ENCODE data around the gene LIMS2. TPM values are rescaled to one million over a fixed set of nuclear protein-coding genes. Genes with fewer than 3 reads are reported as not detected.

LIMS2 gene
- total RNA-seq, 2 donors from 2014 or later = 210 to 235 TPM

DNA sequence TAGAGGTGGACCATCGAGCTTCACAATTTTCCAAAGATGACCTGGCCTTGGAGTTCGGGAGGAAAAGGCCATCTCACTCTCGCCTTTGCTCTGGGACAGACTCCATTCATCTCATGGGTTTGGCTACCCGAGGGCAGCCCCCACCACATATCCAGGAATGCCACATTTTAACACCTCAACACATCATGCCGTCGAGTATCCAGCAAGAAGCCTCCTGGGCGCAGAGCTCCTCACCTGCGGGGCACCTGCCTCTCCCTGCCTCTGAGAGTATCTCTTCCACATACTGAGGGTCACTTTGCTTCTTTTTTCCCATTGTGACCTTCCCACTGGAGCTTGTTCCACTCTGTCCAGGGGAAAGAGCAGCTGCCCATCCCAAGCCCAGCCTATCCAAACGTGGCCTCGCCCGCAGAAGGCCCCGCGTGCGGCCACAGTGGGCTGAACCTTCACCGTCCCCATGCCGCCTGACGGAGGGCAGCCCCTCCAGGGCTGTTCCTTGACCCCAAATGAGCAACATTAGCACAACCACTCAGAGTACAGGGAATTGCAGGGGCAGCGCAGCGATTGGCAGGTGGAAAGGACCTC, 5.5 kb upstream of the LIMS2 start:
- DNase-seq (ENCODE audit: low spot score) = no peak
- intact Hi-C loops (cut with DNase I) = no loop called here

DNA sequence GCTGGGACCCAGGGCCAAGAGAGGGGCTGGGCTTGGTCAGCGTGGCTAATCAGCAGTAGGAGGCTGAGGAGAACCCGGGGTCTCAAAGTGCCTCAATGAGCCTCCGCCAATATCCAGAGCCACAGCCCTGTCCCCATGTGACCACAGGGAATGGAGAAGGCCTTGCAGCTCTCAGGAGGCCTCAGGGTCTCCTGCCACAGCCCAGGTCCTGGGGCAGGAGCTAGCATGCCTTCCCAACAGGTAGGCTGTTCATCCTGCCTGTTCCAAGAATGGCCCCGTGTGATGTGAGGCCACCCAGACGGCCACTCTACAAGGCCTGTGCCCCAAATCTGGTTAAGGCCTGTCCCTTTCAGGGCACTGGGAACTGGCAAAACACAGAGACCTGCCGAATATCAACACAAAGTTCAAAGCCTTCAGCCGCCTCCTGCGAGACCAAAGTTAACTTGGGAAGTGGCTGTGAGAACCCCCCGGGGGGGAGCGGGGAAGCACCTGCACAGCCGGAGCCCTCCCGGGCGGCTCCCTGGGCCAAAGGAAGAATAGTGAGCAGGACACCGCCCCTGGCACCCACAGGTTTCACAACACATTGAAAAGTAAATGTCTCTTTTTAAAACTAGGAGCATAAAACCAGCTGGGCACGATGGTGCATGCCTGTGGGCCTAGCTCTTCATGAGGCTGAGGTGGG, 4.5 kb upstream of the LIMS2 start:
- no peak for DNase-seq (ENCODE audit: low spot score)
- intact Hi-C loops (cut with DNase I) = no loop called here

DNA sequence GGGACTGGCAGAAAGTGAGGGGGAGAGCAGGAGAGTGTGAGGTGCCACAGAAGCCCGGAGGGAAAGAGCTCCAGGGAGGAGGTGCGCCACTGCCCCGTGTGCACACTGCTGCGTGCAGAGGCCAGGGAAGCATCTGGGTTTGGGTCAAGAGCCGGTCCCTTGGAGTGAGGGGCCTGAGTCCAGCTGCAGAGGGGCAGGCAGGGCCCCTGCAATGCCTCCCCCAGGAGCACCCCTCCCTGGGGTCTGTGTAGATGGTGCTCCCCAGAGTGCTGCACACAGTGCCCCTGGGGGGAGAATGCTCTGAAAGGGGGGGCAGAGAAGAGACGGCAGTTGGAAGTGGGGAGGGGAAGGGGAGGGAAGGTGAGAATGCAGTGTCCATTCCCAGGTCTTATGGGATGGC, 3.7 kb upstream of the LIMS2 start:
- intact Hi-C loops (cut with DNase I) = no loop called here
- no peak for DNase-seq (ENCODE audit: low spot score)

DNA sequence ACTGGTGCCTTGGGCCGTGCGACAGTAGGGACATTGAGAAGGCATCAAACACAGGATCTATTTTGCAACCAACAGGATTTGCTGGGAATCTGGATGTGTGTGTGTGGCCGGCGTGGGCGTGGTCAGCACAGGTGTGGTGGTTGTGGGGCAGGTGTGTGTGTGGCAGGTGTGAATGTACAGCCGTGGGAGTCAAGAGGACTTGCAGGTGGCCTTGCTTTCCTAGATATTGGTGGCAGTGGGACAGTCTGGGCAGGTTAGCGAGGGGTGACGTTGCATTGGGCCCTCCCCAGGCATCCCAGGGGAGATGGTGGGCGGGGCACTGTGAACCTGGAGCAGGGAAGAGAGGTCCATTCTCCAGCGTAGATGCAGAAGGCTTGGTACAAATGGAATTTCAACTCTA, 3.2 kb upstream of the LIMS2 start:
- intact Hi-C loops (cut with DNase I) = no loop called here
- no peak for DNase-seq (ENCODE audit: low spot score)

DNA sequence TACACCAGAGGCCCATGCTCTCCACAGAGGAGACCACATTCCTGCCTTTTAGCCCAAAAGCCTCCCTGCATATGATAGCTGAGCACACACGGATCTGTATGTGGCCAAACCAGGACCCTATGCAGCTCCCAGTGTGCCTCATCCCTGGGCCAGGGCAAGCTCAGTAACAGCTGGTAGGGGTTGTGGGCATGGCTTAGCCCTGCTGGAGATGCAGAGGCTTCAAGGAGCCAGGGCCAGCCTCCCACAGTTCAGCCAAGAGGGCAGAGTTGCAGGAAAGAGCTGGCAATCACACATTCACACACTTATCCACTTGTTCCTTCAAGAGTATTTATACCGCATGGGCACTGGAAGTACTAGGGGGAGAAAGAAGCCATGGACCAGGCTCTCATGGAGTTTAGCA, 1.6 kb upstream of the LIMS2 start:
- intact Hi-C loops (cut with DNase I) = no loop called here
- DNase-seq (ENCODE audit: low spot score) = no peak

DNA sequence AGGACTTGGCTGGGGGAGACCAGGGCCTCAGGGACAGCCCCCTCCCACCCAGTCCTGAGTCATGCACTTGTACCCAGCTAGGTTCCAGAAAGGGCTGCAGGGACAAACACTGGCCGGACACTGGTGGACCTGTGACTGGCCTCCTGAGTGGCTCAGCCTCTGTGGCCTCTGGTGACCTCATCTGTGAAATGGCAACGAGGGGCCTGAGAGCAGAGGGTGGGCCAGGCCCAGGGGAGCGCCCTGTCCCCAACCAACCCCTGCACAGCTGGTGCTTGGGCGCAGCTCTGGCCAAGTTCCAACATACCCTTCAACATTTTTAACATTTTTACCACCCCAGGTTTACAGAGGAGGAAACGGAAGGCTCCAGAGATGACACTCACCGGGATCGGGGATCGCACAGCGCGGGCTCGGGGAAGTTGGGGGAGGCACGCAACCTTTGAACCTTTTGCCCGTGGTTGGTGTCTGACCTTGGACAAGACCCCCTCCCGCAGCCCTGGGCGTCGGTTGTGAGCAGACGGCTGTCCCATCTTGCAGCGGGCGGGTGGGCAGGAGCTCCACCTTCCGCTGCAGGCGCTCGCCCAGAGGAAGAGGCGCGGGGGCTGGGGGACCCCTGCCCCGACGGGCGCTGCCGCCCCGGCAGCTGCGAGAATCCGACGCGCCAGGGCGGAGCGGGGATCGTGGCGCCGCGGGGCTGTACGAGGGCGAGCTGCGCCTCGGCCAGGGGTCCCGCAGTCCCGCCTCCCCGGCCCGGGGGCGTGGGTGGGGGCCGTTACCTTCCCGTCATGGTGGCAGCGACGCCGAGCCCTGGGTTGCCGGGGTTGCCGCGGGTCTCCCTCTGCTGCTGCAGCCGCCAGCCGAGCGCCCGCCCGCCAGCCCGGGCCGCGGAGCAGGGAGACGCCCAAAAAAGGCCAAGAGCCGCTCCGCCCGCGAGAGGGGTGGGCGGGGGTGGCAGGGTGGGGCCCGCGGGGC, 805 bp downstream of the LIMS2 start:
- intact Hi-C loops (cut with DNase I) = no loop called here
- no peak for DNase-seq (ENCODE audit: low spot score)

DNA sequence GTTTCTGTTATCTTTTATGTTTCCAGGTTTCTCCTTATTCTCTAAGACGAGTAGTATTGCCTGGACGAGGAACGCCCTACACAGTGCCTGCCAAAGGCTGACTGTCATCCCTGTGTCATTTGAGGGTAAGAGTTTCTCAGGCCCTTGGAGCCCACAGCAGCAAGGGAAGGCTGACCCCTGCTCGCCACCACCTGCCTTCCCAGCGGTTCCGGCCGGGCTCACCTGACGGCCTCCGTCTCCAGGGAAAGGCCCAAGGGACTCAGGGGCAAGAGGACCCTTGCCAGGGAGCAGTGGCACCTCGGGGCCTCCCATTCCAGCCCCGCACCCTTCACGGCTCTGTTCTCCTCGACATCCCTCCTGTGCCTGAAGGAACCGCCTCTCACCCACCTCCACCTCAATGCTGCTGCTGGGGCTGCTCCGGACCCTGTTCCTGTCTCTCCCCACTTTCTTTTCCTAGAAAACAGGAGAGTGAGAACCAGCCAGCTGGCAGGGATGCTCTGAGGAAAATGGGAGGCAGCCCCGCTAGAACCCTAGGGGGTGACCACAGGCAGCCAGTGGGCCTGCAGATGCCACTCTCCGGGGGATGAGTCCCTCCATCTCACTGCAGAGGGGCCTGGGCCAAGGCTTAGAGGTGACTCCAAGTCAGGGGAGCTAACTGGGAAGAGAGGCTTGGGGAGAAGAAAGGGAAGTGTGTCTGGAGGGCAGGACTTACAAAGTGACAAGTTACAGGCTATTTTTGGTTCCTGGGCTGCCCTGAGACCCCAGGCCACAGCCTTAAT, 1.9 kb downstream of the LIMS2 start:
- intact Hi-C loops (cut with DNase I) = no loop called here
- no peak for DNase-seq (ENCODE audit: low spot score)

DNA sequence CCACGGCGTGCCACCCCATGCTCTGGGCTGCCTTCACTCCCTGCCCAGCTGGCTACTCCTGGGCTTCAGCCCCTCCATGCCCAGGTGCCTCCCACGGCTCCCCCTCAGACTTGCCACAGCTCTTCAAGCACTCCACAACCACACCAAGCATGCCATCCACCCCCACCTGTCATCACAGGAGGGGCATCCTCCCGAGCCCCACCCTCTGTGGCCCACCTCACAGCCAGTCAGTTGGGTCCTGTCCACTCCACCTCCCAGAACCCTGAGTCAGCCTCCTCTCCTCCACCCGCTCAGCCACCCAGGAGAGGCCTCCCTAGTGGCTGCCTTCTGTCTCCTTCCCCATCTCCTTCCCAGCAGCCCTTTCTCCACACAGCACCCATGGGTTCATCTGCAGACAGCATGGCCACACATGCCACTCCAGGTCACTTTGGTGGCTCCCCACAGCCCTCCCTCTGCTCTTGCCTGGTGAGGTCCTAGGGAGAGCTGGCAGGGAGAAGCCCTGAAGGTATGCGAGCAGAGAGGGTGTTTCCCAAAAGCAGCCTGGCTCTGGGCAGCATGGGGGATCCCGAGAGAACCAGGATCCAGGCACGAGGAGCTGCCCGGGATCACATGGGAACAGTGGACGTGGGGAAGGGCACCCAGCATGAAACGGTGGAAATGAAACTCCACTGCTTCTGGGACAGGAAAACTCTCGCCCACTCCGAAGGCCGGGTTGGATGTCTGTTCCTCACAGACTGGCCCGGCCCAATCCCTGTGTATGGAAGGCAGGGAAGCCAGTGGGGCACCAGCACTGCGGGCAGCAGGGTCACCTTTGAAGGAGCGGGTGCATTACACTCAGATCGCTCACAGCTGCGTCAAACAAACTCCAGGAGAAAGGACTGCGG, 2.7 kb downstream of the LIMS2 start:
- intact Hi-C loops (cut with DNase I) = no loop called here
- DNase-seq (ENCODE audit: low spot score) = no peak

DNA sequence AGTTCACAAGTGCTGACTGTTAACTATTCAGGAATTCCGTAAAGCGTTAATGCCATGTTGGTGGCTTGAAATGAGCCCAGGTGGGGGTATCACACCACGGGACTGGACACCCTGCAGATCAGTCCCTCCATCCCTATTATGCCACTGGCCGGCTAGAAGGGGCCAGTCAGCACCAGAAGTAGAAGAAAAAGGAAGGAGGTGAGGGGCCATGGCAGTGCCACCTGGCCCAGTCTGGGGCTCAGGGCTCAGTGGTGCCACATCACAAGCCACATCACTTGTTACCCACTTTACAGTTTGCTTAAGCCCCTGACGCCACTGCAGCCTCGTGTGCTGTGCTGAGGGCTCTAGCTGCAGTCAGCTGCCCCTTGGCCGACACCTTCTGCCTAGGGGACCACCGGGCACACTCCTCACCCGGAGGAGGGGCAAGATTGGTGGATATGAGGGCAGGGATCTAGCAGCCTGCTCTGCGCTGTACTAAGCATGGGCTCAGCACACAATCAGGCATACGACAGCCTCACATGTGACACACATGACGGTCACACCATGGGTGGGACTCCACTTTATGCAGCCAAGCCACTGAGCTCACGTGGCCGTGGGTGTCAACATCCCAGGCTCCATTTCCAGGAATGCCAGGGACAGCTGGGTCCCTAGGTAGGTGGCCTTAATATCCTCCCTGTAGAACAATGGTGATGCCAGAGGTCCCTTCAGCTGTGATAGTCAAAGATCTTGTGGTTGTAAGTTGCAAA, 3.6 kb downstream of the LIMS2 start:
- no peak for DNase-seq (ENCODE audit: low spot score)
- intact Hi-C loops (cut with DNase I) = no loop called here

DNA sequence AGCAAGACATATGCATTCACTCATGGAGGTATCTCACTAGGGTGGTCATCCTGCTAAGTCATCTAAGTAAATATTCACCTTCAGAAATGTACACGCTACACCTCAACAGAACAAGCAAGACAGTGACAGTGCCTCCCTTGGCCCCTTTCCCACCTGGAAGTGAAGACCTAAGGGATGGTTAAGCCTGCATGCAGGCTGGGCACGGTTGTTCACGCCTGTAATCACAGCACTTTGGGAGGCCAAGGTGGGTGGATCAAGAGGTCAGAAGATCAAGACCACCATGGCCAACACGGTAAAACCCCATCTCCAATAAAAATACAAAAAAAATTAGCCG, 4.4 kb downstream of the LIMS2 start:
- DNase-seq (ENCODE audit: low spot score) = no peak

DNA sequence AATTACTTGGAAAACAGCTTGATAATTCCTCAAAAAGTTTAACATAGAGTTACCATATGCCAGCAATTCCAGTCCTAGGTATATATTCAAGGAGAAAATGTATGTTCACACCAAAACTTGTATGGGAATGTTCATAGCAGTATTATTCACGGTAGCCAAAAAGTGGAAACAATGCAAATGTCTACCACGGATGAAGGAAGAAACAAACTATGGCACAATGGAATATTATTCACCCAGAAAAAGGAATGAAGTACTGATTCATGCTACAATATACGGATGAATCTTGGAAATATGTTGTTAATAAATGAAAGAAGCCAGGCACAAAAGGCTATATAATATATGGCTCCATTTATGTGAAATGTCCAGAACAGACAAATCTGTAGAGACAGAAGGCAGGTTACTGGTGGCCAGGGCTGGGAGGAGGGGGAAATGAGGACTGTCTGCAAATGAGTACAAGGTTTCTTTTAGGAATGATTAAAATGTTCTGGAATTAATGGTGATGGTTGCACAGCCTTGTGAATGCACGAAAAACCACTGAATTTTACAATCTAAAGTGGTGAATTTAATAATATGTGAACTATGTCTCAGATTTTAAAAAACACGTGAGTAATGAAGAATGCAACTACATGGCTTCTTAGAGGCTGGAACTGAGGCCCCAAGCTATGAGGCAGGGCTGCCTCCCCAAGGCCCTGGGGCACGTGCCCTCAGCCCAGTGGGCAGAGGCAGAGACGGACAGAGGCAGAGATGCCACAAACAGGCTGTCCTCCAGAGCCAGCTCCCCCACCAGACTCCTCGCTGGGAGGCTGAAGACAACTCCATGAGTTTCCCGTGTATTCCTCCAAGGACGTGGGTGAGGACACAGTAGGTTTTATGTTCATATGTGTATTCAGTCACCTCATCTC, 5.0 kb downstream of the LIMS2 start:
- intact Hi-C loops (cut with DNase I) = no loop called here
- no peak for DNase-seq (ENCODE audit: low spot score)

More for the DNA sequence above, 4.4 kb downstream of the LIMS2 start:
- intact Hi-C loops (cut with DNase I) = no loop called here

DNA sequence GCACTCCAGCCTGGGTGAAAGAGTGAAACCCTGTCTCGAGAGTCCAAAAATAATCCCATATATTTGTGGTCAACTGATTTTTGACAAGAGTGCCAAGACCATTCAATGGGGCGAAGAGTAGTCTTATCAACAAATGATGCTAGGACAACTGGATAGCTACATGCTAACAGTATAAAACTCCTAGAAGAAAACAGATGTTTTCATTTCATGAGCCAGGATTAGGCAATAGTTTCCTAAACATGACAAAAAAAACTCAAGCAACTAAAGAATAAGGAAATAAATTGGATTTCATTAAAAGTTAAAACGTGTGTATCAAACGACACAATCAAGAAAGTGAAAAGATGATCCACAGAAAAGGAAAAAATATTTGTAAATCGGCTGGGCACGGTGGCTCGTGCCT, 6.3 kb downstream of the LIMS2 start:
- DNase-seq (ENCODE audit: low spot score) = no peak

DNA sequence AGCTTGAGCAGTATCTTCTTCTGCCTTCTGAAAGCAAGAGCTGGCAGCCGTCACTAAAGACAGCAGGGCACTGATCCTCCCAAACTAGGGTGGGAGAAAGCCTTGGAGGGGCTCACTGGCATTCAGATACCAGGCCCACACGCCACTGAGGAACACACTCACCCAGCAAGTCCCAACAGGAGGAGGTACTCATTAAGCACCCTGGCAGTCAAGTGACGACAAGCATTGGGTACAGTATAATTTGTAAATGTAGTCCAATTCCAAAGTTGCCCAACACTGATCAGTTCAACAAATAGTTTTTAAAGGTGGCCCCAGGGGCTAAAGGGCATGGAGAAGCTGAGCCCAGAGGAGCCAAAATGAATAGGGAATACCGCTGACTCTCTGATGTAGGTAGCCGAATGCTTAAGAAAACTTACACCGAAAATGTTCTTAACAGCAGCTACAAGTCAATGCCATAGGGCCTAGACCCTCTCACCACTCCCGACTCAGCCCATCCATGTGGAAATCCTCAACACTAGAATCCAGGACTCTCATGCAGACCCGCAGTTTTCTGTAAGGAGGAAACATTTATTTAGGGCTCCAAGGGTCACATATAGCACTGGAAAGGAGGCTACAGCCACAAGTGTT, 9.9 kb downstream of the LIMS2 start:
- intact Hi-C loops (cut with DNase I) = no loop called here
- no peak for DNase-seq (ENCODE audit: low spot score)

More for the DNA sequence above, 6.3 kb downstream of the LIMS2 start:
- intact Hi-C loops (cut with DNase I) = no loop called here

DNA sequence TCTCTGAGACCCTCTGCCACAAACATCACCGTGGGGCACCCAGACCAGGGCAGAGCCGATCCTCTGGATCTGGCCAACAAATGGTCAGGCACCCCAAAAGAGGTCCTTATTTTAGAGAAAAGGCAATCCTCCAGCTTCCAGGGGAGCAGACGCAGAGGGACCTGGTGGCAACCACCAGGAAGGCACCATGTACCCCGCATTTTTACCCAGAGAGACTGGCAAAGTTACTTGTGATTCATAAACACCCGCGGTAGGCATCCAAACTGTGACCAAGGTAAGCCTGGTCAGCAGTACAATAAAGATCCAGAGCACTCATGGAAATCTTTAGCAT, 10.5 kb downstream of the LIMS2 start:
- intact Hi-C loops (cut with DNase I) = no loop called here
- DNase-seq (ENCODE audit: low spot score) = no peak

DNA sequence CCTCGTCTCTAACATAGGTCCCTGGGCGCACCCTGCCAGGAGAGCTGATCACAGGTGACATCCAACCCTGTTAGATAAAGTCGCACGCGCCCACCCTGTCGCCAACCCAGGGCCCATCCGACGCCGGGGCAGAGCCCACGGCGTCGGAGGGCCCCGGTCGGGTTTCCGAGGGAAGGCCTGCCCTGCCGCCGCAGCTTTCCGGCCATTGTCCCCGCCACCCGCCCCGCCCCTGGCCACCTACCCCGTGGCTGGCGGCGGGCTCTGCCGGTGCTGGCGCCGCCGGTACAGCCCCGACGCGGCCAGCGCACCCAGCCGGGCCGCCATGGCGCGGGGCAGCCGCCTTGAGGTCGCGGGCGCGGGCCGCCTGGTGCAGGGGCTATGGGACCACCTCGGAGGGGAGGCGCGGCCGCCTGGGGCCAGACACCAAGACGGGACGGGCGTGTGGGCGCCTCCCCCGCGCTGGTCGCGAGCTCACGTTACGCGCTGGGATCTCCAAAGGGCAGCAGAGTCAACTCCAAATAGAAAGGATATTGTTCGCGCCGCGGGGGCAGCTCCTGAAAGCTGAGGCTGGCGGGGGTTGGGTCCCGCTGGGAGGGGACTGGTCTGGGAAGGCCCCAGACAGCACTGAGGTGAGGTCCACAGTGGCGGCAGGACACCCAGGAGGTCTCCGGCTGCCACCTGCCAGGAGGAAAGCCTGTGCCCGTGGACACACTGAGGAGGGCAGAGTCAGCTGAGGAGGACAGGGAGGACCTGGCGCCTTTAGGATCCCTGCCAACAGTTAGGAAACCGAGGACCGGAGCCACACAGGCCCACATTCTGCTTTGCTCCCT, 11.1 kb downstream of the LIMS2 start:
- no peak for DNase-seq (ENCODE audit: low spot score)
- intact Hi-C loops (cut with DNase I) = no loop called here

DNA sequence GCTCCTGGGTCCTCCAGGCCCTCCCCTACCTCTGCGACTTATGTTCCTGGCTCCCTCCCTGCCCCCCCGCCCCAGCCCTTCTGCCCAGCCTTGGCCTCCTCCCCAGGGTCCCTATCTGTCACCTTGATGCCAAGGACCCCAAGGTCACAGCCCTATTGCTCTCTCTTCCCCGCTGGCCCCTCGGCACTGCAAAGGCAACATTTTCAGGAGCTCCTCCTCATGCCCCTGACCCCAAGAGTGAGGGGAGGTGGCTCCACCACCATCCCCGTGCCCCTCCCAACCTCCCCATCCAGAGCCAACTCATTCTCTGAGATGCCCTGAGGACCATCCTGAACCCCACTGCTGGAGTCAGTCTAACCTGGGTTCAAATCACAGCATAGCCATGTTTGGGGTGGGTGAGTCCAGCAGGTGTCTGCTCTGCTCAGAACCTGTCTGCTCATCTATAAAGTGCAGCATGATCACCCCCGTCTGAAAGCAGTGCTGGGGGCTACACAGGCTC, 11.7 kb downstream of the LIMS2 start:
- intact Hi-C loops (cut with DNase I) = no loop called here
- no peak for DNase-seq (ENCODE audit: low spot score)
